H9 (cell line): ENCODE data around the gene NRP2. TPM values are rescaled to one million over a fixed set of nuclear protein-coding genes. Genes with fewer than 3 reads are reported as not detected.
A peak's percentile ranks its signal among the peaks of the same experiment; 100 is the strongest.

Source experiments
- DNase-seq: peaks from one replicate; pipeline ENCODE4 v3.0.0-alpha.2; 2017
- H2AFZ ChIP-seq: one replicate; pipeline ENCODE4 v1.6.1; 2013; ENCODE audit warnings: mild to moderate bottlenecking, low read length, control low read depth, moderate library complexity
- H2AK5ac ChIP-seq: 2 replicates; pipeline ENCODE4 v1.6.1; 2013; ENCODE audit warnings: low read length, control low read depth, mixed read lengths; ENCODE audit not compliant: insufficient read length
- H2BK120ac ChIP-seq: one replicate; pipeline ENCODE4 v1.6.1; 2013; ENCODE audit warnings: low read depth, mild to moderate bottlenecking, low read length, control low read depth, inconsistent platforms; ENCODE audit not compliant: poor library complexity, severe bottlenecking
- H2BK12ac ChIP-seq: 2 replicates; pipeline ENCODE4 v1.6.1; 2013; ENCODE audit warnings: low read length, control low read depth, mixed read lengths, low read depth; ENCODE audit not compliant: insufficient read length
- H2BK15ac ChIP-seq: 2 replicates; pipeline ENCODE4 v1.6.1; 2013; ENCODE audit warnings: low read depth, low read length, control low read depth
- H2BK20ac ChIP-seq: one replicate; pipeline ENCODE4 v1.6.1; 2013; ENCODE audit warnings: low read depth, mild to moderate bottlenecking, low read length, control low read depth, inconsistent platforms; ENCODE audit not compliant: poor library complexity, severe bottlenecking
- H2BK5ac ChIP-seq: 2 replicates; pipeline ENCODE4 v1.6.1; 2013; ENCODE audit warnings: low read length, control low read depth, mixed read lengths; ENCODE audit not compliant: insufficient read length
- H3K14ac ChIP-seq: 2 replicates; pipeline ENCODE4 v1.6.1; 2013; ENCODE audit warnings: low read length, control low read depth; ENCODE audit not compliant: insufficient read depth
- H3K18ac ChIP-seq: 2 replicates; pipeline ENCODE4 v1.6.1; 2013; ENCODE audit warnings: low read depth, mild to moderate bottlenecking, mixed read lengths, low read length, control low read depth; ENCODE audit not compliant: insufficient read length
- H3K23ac ChIP-seq: 2 replicates; pipeline ENCODE4 v1.6.1; 2013; ENCODE audit warnings: low read length, control low read depth, mixed read lengths, low read depth; ENCODE audit not compliant: insufficient read length
- H3K23me2 ChIP-seq: 2 replicates; pipeline ENCODE4 v1.6.1; 2013; ENCODE audit warnings: low read depth, mild to moderate bottlenecking, mixed read lengths, low read length, control low read depth; ENCODE audit not compliant: insufficient read length, poor library complexity, severe bottlenecking
- H3K27ac ChIP-seq: 2 replicates; pipeline ENCODE4 v1.5.1; 2013; ENCODE audit warnings: low read length, control low read depth, mixed read lengths, low read depth; ENCODE audit not compliant: insufficient read length
- H3K27me3 ChIP-seq: 2 replicates; pipeline ENCODE4 v1.6.1; 2013; ENCODE audit warnings: low read length, control low read depth, inconsistent platforms; ENCODE audit not compliant: insufficient read depth
- H3K4ac ChIP-seq: 2 replicates; pipeline ENCODE4 v1.6.1; 2013; ENCODE audit warnings: low read depth, mild to moderate bottlenecking, control low read depth, inconsistent platforms, low read length, moderate library complexity
- H3K4me1 ChIP-seq: 2 replicates; pipeline ENCODE4 v1.6.1; 2013; ENCODE audit warnings: low read length, control low read depth, inconsistent platforms; ENCODE audit not compliant: insufficient read depth
- H3K4me2 ChIP-seq: 2 replicates; pipeline ENCODE4 v1.6.1; 2013; ENCODE audit warnings: low read length, control low read depth, mixed read lengths; ENCODE audit not compliant: insufficient read length, insufficient read depth
- H3K56ac ChIP-seq: 2 replicates; pipeline ENCODE4 v1.6.1; 2013; ENCODE audit warnings: low read depth, mild to moderate bottlenecking, mixed read lengths, low read length, control low read depth; ENCODE audit not compliant: insufficient read length
- H3K79me1 ChIP-seq: 2 replicates; pipeline ENCODE4 v1.6.1; 2013; ENCODE audit warnings: low read depth, mild to moderate bottlenecking, moderate library complexity, low read length, control low read depth, inconsistent platforms; ENCODE audit not compliant: insufficient read depth, poor library complexity, severe bottlenecking
- H3K79me2 ChIP-seq: 2 replicates; pipeline ENCODE4 v1.6.1; 2013; ENCODE audit warnings: low read length, control low read depth, inconsistent platforms; ENCODE audit not compliant: insufficient read depth
- H3K9ac ChIP-seq: 2 replicates; pipeline ENCODE4 v1.6.1; 2013; ENCODE audit warnings: low read length, control low read depth, mixed read lengths; ENCODE audit not compliant: insufficient read length; ENCODE audit errors: extremely low read depth
- H3K9me3 ChIP-seq: one replicate; pipeline ENCODE4 v1.6.1; 2013; ENCODE audit warnings: low read depth, low read length, inconsistent platforms; ENCODE audit not compliant: control insufficient read depth
- H3T11ph ChIP-seq: one replicate; pipeline ENCODE4 v1.6.1; 2013; ENCODE audit warnings: mild to moderate bottlenecking, low read length, control low read depth, inconsistent platforms
- H4K20me1 ChIP-seq: one replicate; pipeline ENCODE4 v1.6.1; 2013; ENCODE audit not compliant: control insufficient read depth, insufficient read length, insufficient read depth
- H4K5ac ChIP-seq: 2 replicates; pipeline ENCODE4 v1.6.1; 2013; ENCODE audit warnings: low read depth, mild to moderate bottlenecking, mixed read lengths, low read length, control low read depth; ENCODE audit not compliant: insufficient read length
- H4K8ac ChIP-seq: replicated peaks from 2 replicates; pipeline ENCODE4 v1.6.1; 2013; ENCODE audit warnings: low read length, control low read depth, mixed read lengths, low read depth; ENCODE audit not compliant: insufficient read length
- H4K91ac ChIP-seq: 2 replicates; pipeline ENCODE4 v1.6.1; 2013; ENCODE audit warnings: low read depth, mild to moderate bottlenecking, moderate library complexity, mixed read lengths, low read length, control low read depth; ENCODE audit not compliant: insufficient read length
- H3K27ac Mint-ChIP-seq, 3 experiments: 2 replicates in 2 of 3; 3 replicates in 1 of 3; pipeline ENCODE4 v1.8.0; 2020 to 2021; ENCODE audit warnings: mixed read lengths in 3 of 3, mild to moderate bottlenecking in 1 of 3, moderate library complexity in 1 of 3
- H3K27me3 Mint-ChIP-seq: 2 replicates; pipeline ENCODE4 v1.8.0; 2021; ENCODE audit warnings: low read depth, mild to moderate bottlenecking, moderate library complexity, mixed read lengths
- H3K36me3 Mint-ChIP-seq, 3 experiments: 2 replicates in 2 of 3; 3 replicates in 1 of 3; pipeline ENCODE4 v1.8.0; 2020 to 2021; ENCODE audit warnings: low read depth in 3 of 3, mixed read lengths in 3 of 3; ENCODE audit not compliant: insufficient read depth in 1 of 3
- H3K4me1 Mint-ChIP-seq, 2 experiments: 2 replicates each; pipeline ENCODE4 v1.8.0; 2020; ENCODE audit warnings: mixed read lengths in 2 of 2
- H3K4me3 Mint-ChIP-seq, 2 experiments: 2 replicates in 1 of 2; 3 replicates in 1 of 2; pipeline ENCODE4 v1.8.0; 2020 to 2021; ENCODE audit warnings: mild to moderate bottlenecking in 2 of 2, mixed read lengths in 2 of 2, moderate library complexity in 1 of 2
- H3K9me3 Mint-ChIP-seq, 2 experiments: 2 replicates in 1 of 2; 3 replicates in 1 of 2; pipeline ENCODE4 v1.8.0; 2020; ENCODE audit warnings: mild to moderate bottlenecking in 2 of 2, mixed read lengths in 2 of 2, moderate library complexity in 1 of 2
- WGBS: extraction: QIAGEN DNeasy Blood & Tissue Kit; methylation state at CpG from one replicate; pipeline ENCODE4 v1.1.7; 2013; ENCODE audit warnings: missing lambda C conversion rate, low lambda C conversion rate, mixed read lengths; ENCODE audit not compliant: insufficient read length; ENCODE audit errors: extremely low coverage; 5-methylcytosine and 5-hydroxymethylcytosine counted together
- total RNA-seq: library from RNA; stranded (reverse); gene quantifications from 2 replicates; pipeline ENCODE4 v1.2.1, GENCODE V29; 2021
- TF ChIP-seq, protein P1 (sequence below): fragments of 200-600 bp; sonication (generic); conservative IDR thresholded peaks from 3 replicates; pipeline ENCODE4 v1.8.0; 2021; ENCODE audit warnings: antibody characterized with exemption, mild to moderate bottlenecking

The NRP2 gene
- total RNA-seq, 1 experiment from 2014 or later, result 19.7 TPM

DNA sequence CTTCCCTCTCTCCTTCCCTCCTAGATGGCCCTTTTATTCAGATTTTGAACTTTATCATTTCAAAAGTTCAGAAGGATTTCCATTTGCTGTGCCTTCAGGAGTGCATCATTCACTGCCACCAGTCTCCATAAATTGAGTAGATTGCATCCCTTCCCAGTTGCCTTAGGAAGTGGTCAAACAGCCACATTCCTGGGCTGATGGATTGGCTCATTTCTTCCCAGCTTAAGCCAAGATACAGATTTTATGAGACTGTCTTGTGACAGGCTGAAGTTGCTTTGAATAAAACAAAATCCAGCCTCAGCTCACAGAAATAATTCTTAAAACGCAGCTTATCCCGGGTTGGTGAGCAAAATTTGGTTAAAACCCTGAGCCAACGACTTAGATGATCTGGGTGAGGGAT lies 9.8 kb downstream of the NRP2 start:
- Histone ChIP-seq H2BK120ac (no peak overlapping the region), H3K4me1 (peaks cover 10% of the 10 kb centered on the region), H4K8ac (no peak overlapping the region), H3K27me3 (no peaks in the 10 kb centered on the region), H3K23me2 (no peaks in the 10 kb centered on the region), H3K4ac (no peak overlapping the region), H3K14ac (no peak overlapping the region), H3K23ac (no peak overlapping the region), H4K5ac (no peak overlapping the region), H2BK12ac (no peak overlapping the region), H2BK20ac (no peak overlapping the region), H3K79me1 (no peaks in the 10 kb centered on the region), H2AFZ (no peak overlapping the region), H3K9ac (no peak overlapping the region), H3K18ac (no peak overlapping the region), H3K79me2 (no peaks in the 10 kb centered on the region; the same call in 1 of the 2 replicates), H3K27ac (no peak overlapping the region), H3K56ac (no peak overlapping the region), H3K9me3 (no peaks in the 10 kb centered on the region), H3K4me2 (no peak overlapping the region), H2AK5ac (no peak overlapping the region), H2BK15ac (no peak overlapping the region), H4K91ac (no peak overlapping the region), H4K20me1 (no peaks in the 10 kb centered on the region), H3T11ph (no peak overlapping the region), H2BK5ac (no peak overlapping the region)
- Mint-ChIP-seq H3K27ac (0 out of 7 replicates have a peak overlapping the region, but pooled peaks of 1 of the 3 experiments have one; percentile 24), H3K36me3 (peaks cover 0 to 9% (median 5%) of the 10 kb centered on the region in 3 experiments; a peak in 5 of 7 replicates), H3K4me3 (no peak overlapping the region), H3K4me1 (peaks cover 61 to 64% of the 10 kb centered on the region in 2 experiments), H3K9me3 (no peaks in the 10 kb centered on the region; a peak in 2 of 5 replicates), H3K27me3 (peaks cover 22% of the 10 kb centered on the region)
- DNase-seq, result no peak
- WGBS, result no CpG with 5 or more reads among the region's 3 CpGs
- TF ChIP-seq, protein P1, sequence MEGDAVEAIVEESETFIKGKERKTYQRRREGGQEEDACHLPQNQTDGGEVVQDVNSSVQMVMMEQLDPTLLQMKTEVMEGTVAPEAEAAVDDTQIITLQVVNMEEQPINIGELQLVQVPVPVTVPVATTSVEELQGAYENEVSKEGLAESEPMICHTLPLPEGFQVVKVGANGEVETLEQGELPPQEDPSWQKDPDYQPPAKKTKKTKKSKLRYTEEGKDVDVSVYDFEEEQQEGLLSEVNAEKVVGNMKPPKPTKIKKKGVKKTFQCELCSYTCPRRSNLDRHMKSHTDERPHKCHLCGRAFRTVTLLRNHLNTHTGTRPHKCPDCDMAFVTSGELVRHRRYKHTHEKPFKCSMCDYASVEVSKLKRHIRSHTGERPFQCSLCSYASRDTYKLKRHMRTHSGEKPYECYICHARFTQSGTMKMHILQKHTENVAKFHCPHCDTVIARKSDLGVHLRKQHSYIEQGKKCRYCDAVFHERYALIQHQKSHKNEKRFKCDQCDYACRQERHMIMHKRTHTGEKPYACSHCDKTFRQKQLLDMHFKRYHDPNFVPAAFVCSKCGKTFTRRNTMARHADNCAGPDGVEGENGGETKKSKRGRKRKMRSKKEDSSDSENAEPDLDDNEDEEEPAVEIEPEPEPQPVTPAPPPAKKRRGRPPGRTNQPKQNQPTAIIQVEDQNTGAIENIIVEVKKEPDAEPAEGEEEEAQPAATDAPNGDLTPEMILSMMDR, result no peak
